ENCODE data around the gene ARID2. TPM values are rescaled to one million over a fixed set of nuclear protein-coding genes. Genes with fewer than 3 reads are reported as not detected.
A peak's percentile ranks its signal among the peaks of the same experiment; 100 is the strongest.

ARID2 gene
- total RNA-seq, 1 donor from 2014 or later, result 21.1 TPM

DNA sequence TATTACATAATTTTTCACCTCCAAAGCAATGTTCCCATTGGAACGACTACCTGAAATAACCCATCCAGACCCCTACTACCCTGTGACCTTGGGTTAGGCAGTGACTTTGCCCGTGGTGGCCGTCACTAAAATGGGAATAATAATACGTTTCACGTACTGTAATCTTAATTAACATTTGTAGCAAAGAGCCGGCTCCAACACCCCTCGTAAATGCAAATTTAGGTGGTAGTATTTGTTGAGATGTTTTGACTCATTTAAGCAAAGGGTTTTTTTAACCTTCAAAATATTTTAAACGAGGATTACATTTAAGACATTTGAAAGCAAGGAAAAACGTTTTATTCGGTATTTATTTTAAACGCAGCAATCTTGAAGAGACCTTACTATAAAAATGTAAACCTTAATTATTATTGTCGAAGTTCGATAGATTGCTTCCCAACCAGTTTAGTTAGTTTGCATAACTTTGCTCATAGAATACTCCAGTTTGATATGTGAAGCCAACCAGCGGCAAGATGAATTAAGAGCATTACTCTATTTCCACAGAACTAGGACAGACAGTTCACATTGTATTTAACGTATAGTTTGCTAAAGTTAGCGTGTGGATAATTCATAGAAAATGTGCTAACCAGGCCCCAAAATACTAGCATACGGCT lies 1.4 kb upstream of the ARID2 start:
- Histone ChIP-seq H3K4me3 (ENCODE audit: low read depth, low read length) (peak overlapping the region; percentile 83), H3K36me3 (ENCODE audit: control insufficient read depth, insufficient read depth, low read length) (no peaks in the 10 kb centered on the region), H3K27me3 (ENCODE audit: control insufficient read depth, insufficient read depth, low read length) (no peaks in the 10 kb centered on the region)
- DNase-seq (ENCODE audit: low read depth), result no peak
- TF ChIP-seq, protein P1, sequence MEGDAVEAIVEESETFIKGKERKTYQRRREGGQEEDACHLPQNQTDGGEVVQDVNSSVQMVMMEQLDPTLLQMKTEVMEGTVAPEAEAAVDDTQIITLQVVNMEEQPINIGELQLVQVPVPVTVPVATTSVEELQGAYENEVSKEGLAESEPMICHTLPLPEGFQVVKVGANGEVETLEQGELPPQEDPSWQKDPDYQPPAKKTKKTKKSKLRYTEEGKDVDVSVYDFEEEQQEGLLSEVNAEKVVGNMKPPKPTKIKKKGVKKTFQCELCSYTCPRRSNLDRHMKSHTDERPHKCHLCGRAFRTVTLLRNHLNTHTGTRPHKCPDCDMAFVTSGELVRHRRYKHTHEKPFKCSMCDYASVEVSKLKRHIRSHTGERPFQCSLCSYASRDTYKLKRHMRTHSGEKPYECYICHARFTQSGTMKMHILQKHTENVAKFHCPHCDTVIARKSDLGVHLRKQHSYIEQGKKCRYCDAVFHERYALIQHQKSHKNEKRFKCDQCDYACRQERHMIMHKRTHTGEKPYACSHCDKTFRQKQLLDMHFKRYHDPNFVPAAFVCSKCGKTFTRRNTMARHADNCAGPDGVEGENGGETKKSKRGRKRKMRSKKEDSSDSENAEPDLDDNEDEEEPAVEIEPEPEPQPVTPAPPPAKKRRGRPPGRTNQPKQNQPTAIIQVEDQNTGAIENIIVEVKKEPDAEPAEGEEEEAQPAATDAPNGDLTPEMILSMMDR (IDR thresholded peaks at IDR 0.05; ENCODE audit: insufficient read depth, low read length, poor library complexity, severe bottlenecking), result no peak

DNA sequence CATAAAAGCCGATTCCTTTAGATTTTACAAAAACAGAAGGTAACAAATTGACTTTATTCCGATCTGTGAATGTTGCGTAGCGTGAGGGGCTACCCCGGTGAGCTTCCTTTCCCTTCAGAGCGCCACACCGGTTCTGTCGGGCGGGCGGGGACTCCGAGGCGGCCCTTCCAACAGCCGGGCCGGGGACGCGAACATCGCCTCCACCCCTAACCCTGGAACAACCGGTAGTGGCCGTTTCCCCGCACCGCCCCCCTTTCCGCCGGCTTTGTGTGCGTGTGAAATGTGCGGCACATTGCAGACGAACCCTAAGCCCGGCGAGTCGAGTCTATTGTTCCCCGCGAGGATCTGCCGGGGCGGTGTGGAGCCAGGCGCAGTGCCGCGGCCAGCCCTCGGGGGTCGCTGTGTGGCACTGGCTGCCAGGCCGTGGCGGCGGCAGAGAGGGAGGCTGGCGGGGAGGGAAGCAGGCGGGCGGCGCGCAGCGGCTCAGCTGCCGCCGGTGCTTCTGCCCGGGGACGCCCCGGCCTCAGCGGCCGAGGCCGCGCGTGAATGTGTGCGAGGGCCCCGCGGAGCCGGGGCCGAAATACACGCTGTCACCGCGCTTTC lies 775 bp upstream of the ARID2 start:
- H3K36me3 ChIP-seq (ENCODE audit: control insufficient read depth, insufficient read depth, low read length), result no peaks in the 10 kb centered on the region

DNA sequence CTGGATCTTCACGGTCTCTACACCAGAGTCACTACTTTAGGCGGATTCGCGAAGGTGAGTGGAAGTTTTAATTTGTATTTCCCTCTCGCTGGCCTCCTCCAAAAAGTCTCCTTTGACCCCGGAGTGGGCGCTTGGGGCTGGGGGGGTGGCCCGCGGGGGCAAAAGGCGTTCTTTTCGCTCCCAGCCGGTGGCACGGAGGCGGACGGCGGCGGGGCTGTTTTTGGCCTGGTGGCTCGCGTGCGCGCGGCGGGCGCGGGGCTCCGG lies 510 bp downstream of the ARID2 start:
- no peak for DNase-seq (ENCODE audit: low read depth)
- TF ChIP-seq, protein P1 (IDR thresholded peaks at IDR 0.05; ENCODE audit: insufficient read depth, low read length, poor library complexity, severe bottlenecking), result no peak
- no peaks in the 10 kb centered on the region for H3K27me3 ChIP-seq (ENCODE audit: control insufficient read depth, insufficient read depth, low read length)
- peak overlapping the region; percentile 83 for H3K4me3 ChIP-seq (ENCODE audit: low read depth, low read length)
- H3K36me3 ChIP-seq (ENCODE audit: control insufficient read depth, insufficient read depth, low read length), result no peaks in the 10 kb centered on the region

More for the DNA sequence above, 775 bp upstream of the ARID2 start:
- TF ChIP-seq, protein P1 (IDR thresholded peaks at IDR 0.05; ENCODE audit: insufficient read depth, low read length, poor library complexity, severe bottlenecking), result peak; percentile 78
- no peaks in the 10 kb centered on the region for H3K27me3 ChIP-seq (ENCODE audit: control insufficient read depth, insufficient read depth, low read length)
- H3K4me3 ChIP-seq (ENCODE audit: low read depth, low read length), result peak overlapping the region; percentile 83
- DNase-seq (ENCODE audit: low read depth), result peak; percentile 67

DNA sequence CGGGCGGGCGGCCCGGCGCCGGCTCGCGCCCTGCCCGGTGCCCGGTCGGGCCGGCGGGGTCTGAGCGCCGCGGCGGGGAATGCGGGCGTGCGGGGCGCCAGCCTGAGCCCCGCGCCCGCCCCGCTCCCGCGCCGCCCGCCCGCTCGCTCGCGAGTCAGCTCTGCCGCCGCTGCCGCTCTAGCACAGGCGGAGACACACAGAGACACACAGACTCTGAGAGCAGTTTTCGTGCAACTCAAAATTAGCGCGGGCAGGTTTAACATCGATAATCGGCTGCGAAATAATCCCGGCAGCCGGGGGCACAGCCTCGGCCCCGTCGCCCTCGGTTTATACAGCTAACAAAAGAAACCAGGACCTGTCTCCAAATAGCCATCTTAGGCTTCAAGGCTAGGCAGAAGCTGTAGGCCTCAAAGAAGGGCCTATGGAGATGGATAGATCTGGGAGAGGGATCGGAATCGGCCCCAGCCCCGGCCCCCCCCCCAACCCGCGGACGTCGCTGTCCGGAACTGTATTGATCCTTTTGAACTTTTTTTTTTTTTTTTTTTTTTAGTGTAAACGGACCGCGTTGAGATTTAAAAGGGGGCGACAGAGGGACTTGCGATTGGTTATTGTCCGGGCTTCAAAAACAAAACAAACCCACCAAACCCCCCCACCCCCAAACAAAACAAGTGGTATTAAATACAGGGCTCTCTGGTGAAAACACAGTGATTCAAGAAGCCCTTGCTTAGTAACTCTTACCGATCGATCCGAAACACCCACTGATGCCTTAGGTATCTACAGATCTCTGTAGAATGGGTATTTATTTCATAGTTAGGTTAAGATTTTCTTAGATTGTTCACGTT lies 1.1 kb downstream of the ARID2 start:
- peak overlapping the region; percentile 83 for H3K4me3 ChIP-seq (ENCODE audit: low read depth, low read length)
- DNase-seq (ENCODE audit: low read depth), result no peak

DNA sequence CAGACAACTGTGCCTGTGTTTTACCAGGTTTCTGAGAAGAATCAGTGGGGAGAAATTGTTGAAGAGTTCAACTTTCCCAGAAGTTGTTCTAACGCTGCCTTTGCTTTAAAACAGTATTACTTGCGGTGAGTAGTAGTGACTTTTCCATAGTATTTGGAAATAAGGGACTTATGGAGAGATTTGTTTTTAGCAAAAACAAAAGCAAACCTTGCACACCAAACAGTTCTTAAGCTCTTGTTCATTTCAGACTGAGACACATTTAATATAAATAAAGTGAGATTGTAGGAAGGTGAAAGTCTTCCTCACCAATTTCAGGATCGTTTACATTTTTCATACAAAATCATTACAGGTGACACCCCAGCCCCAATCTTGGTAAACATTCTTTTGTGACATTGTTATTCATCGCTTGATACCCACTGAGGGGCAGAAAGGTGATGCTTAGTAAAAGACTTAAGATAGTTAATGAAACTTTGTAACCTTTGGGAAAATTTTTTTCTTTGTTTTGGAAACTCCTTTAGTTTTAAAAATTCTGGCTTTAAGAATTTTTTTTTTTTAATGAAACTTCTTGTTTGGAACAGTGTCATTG lies 1.8 kb downstream of the ARID2 start:
- Histone ChIP-seq H3K36me3 (ENCODE audit: control insufficient read depth, insufficient read depth, low read length) (no peaks in the 10 kb centered on the region), H3K27me3 (ENCODE audit: control insufficient read depth, insufficient read depth, low read length) (no peaks in the 10 kb centered on the region), H3K4me3 (ENCODE audit: low read depth, low read length) (peak overlapping the region; percentile 83)
- TF ChIP-seq, protein P1 (IDR thresholded peaks at IDR 0.05; ENCODE audit: insufficient read depth, low read length, poor library complexity, severe bottlenecking), result no peak
- no peak for DNase-seq (ENCODE audit: low read depth)

More for the DNA sequence above, 1.1 kb downstream of the ARID2 start:
- TF ChIP-seq, protein P1 (IDR thresholded peaks at IDR 0.05; ENCODE audit: insufficient read depth, low read length, poor library complexity, severe bottlenecking), result no peak
- Histone ChIP-seq H3K27me3 (ENCODE audit: control insufficient read depth, insufficient read depth, low read length) (no peaks in the 10 kb centered on the region), H3K36me3 (ENCODE audit: control insufficient read depth, insufficient read depth, low read length) (no peaks in the 10 kb centered on the region)

Data from kidney epithelial cell (primary cell).